Fibroblast of skin of right quadriceps (primary cell): ENCODE data around the gene GFPT1.
"Not testable (repeated sequence)": the region's sequence is repeated elsewhere in the genome, so short reads cannot be mapped to it uniquely, and the experiment has no call there.

ENCODE experiments used
- DNase-seq: peaks from one replicate; pipeline ENCODE4 v3.0.0-alpha.2; 2013

GFPT1 gene

DNA sequence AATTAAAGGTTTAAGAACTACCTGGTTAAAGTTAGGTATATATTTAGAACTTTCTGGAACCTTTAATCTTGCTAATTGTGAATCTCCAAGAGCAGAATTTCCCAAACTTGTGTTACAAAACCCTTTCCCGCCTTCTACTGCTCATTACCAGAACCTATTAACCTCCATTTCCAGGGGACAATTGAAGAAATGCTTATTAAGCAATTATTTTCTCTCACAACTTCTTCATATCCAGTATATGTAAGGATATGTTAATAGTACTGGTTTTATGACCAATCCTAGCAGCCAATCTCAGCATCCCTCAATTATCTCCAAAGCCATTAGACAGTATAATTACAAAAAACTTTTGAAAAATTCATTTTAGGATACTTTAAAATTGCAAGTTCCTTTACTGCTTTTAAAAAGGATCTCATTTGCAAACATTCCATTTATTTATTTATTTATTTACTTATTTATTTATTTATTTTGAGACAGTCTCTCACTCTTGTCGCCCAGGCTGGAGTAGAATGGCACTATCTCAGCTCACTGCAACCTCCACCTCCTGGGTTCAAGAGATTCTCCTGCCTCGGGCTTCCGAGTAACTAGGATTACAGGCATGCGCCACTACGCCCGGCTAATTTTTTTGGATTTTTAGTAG, 3.7 kb downstream of the GFPT1 start:
- no peak for DNase-seq

GRCh38 chr2:69382547-69382946, 4.5 kb downstream of the GFPT1 start:
- no peak for DNase-seq

DNA sequence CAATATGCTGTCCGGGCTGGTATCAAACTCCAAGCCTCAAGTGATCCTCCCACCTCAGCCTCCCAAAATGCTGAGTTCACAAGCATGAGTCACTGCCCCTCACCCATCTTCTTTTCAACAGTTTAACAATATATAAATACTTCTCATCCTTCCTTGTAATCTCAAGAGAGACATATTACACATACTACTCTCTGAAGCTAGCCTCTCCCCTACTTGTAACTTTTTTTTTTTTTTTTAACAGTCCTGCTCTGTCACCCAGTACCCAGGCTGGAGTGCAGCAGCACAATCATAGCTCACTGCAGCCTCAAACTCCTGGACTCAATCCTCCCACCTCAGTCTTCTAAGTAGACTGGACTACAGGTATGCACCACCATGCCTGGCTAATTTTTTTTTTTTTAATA, 5.7 kb downstream of the GFPT1 start:
- DNase-seq = peak; percentile 68

DNA sequence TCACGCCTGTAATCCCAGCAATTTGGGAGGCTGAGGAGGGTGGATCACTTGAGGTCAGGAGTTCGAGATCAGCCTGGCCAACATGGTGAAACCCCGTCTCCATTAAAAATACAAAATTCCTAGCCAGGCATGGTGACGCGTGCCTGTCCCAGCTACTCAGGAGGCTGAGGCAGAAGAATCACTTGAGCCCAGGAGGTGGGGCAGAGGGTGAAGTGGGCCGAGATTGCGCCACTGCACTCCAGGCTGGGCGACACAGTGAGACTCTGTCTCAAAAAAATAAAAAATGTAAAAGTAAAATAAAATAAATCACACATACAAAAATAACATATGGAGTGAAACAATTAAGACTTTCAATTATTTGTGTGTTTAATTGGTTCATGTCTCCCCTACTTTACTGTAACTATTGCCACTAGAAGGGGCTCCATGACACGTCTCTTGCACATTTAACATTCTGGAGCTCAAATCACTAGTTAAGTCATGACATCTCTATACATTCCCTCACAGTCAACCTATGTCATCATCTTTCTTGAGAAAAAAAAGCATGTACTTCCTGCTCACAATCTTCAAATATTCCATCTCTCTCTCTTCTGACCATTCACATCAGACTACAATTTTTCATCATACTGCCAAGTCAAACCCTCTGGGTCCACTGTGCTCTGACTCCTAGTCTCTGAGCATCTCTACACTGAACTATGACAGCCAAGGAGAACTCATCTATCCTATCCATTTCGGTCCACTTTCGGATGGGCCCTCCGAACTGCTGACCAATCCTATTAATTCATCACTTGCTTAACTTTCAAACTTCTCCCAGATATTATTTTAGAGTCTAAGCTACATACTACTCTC, 6.7 kb downstream of the GFPT1 start:
- DNase-seq = peak; percentile 23

GRCh38 chr2:69376403-69376802, 10.6 kb downstream of the GFPT1 start:
- no peak for DNase-seq

GRCh38 chr2:69375494-69376353, 11.3 kb downstream of the GFPT1 start:
- peak; percentile 17 for DNase-seq

DNA sequence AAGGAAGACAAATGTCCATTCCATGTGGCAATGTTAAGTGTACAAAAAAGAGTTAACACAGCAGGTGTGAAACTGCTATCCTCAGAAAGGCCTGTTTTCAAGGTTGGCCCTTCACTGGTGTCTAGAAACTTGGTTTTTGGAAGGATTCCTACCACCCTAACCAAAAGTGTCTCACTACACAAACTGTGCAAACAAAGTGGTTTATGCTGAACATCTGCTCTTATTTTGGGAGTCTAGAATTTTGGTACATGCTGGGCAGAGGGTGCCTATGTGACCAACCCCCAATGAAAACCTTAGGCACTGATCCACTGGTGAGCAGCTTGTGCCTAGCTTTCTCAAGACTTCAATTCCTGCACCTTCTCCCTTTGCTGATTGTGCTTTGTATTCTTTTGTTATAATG, 14.3 kb downstream of the GFPT1 start:
- DNase-seq = no peak

DNA sequence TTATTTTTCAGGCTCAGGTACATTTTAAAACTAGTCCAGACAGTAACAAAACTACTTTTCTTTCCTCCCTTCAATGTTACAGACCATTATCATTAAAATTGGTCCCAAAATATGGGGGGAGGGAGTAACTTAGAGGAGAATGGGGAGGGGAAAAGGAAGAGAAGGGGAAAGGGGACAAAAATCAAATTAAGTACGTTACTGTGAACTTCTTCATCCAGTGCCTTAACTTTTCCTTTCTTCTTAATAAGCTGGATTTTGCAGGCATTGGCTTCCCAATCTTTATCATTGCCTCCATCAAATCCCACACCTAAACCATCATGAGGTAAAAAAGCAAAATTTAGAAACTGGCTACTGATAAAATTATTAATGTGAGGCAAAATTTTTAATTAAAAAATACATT, 17.2 kb downstream of the GFPT1 start:
- no peak for DNase-seq

DNA sequence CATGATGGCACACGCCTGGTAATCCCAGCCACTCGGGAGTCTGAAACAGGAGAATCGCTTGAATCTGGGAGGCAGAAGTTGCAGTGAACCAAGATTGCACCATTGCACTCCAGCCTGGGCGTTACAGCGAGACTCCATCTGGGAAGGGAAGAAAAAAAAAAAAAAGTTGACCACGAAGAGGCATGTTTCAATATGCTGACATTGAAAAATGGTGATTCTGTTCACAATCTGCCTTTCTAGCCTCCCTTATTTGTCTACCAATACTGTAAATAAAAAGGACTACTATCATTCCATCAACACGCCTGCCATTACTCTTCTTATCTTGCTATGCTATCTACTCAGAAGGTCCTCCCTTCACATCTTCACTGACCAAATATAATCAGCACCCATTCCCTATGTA, 18.4 kb downstream of the GFPT1 start:
- no peak for DNase-seq

DNA sequence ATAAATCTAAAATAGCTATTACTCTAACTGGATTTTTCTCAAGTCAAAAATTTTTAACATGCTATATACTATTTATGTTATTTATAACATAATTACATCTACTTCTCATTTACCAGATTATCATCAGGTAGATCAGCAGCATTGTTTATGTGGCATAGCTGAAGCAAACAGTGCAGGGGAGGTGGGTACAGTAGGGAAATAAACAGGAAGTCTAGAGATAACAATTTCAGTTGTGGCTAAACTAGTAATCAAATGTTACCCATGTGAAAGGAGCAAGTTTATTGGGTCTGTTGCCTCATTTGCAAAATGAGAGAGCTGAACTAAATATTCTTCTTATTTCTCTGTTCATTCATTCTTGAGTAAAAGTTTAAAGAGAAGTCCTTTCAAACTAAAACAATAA, 27.7 kb downstream of the GFPT1 start:
- DNase-seq = no peak

DNA sequence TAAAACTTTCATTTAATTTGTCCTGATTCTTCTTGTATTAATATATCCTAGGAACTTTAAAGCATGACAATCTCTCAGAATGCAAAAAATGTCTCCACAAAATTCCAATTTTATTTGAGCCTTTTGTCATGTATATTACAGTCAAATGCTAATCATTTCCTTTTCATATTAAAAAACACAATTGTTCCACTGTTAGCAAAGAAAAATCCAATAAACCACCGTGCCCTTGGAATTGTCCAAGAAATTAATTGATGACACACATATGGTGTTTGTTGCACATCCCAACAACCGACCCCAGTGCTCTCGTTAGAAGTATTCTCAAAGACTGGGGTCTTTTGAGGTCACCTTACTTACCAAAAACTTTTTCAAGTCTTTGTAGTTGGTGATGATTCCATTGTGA, 28.1 kb downstream of the GFPT1 start:
- DNase-seq = no peak

DNA sequence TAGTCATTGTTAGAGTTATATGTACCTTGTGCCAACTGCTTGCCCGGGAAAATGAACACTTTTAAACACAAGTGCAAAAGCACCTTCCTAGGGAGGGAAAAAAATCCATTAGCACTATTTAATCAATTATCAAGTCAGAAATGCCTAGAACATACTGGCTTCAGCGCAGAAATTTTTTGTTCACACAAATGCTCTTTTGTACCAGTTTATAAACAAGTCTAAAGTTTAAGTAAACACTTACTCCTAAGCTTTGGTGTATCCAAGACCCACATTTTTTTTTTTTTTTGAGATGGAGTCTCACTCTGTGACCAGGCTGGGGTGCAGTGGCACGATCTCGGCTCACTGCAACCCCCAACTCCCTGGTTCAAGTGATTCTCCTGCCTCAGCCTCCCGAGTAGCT, 30.6 kb downstream of the GFPT1 start:
- DNase-seq = no peak

DNA sequence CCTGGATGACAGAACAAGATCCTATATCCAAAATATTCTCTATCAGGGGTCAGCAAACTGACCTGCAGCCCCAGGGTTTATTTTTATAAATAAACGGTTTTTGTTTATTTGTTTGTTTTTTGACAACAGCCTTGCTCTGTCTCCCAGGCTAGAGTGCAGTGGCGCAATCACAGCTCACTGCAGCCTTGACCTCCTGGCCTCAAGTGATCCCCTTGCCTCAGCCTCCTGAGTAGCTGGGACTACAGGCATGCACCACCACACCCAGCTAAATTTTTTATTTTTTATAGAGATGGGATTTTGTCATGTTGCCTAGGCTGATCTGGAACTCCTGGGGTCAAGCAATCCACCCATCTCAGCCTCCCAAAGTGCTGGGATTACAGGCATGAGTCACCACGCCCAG, 32.1 kb downstream of the GFPT1 start:
- not testable (repeated sequence) for DNase-seq

DNA sequence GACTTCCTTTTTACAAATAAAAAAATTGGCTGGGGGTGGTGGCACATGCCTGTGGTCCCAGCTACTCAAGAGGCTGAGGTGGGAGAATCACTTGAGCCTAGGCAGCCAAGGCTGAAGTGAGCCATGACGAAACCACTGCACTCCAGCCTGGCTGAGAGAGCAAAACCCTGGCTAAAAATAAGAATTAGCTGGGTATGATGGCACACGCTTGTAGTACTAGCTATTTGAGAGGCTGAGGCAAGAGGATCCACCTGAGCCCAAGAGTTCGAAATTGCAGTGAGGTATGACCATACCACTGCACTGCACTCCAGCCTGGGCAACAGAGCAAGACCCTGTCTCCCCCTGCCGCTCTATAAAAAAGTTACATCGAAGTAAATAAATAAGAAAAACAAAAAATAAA, 33.7 kb downstream of the GFPT1 start:
- no peak for DNase-seq

- no peak for DNase-seq
These were observed 38.2 kb downstream of the GFPT1 start for GRCh38 chr2:69348781-69349180.

DNA sequence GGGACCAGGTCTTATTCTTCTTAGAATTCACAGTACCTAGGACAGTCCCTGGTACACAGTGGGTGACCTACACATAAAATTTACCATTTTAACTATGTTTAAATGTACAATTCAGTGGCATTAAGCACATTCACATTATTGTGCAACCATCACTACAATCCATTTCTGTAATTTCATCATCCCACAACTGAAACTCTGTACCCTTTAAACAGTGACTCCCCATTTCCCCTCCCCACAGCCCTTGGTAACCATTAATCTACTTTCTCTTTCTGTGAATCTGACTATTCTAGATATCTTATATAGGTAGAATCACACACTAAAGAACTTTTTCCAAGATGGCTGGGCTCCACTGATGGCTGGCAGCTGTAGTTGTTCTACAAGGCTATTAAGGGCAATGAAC, 41.6 kb downstream of the GFPT1 start:
- DNase-seq = peak; percentile 3

GRCh38 chr2:69344305-69344704, 42.7 kb downstream of the GFPT1 start:
- DNase-seq = no peak

DNA sequence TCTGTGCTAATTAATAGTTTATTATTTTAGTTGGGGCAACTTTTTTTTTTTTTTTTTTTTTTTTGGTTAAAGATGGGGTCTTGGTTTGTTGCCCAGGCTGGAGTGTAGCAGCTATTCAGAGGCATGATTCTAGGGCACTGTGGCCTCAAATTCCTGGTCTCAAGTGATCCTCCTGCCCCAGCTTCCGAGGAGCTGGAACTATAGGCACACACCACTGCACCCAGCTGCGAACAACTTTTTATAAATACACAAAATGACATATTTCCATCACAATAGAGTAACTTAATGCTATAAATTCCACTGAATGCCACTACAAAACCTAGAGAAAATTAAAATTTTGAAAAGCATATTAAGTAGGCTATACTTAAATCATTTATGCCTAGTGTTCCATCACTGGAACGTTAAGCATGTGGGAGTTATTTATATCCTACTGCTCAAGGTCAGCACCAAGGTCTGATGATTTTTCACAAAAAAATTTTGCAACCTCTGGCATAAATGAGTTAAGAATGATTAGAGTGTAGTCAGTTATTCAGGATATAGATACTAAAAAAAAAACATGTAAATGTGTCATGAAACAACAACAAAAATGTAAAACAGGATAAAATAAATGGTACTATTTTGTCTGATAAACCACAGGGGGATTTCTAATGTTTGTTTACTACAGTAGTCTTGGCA, 46.8 kb downstream of the GFPT1 start:
- peak; percentile 56 for DNase-seq

GRCh38 chr2:69335311-69335710, 51.7 kb downstream of the GFPT1 start:
- peak; percentile 66 for DNase-seq

GRCh38 chr2:69333352-69333751, 53.7 kb downstream of the GFPT1 start:
- no peak for DNase-seq

DNA sequence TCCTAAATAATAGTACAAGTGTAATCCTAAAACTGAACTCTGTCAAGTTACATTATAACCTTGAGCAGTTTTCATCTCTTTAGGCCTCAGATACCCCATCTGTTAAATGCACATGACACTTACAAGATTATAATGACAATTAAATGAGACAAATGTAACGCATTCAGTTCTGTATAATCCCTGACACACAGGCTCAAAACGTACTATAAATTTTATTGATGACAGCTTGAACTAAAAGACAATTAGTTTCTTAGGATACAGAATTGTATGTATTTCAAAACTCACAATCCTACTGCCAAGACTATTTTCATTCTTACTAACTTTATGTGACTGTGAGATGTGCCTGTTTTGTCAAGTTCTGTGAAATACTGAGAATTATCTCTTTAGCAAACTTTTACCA, 56.2 kb downstream of the GFPT1 start:
- no peak for DNase-seq

DNA sequence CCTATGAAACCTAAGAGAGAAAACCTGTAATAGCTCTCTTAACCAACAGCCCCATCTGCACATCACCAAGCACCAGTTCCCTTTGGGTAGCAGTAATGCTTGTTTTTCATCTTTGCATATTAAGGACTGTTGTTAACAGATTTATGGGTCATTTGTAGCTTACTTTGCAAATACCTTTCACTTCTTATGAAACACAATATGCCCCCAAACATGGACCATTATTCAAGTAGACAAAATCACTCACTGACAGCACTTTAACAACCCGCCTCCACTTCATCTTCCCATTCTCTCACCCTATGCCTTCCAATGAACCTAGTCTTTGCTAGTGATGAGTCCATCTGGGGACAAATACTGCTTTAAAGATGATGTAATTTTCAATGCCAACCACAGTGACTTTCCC, 64.4 kb downstream of the GFPT1 start:
- no peak for DNase-seq

DNA sequence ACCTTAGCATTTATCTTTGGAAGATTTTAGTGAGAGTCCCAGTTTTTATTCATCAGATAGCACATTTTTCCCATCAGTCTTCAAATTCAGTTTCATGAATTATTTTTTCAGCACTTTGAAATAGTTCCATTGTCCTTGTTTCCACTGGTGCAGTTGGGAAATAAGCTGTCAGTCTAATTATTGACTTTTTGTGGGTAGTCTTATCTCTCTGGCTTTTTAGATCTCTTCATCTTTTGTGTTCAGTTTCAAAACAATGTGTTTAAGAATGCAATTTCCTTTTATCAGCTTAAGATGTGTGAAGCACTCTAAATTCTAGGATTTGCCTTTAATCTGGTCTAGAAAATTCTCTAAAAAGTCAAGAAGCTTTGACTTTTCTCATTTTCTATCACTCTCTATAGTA, 70.5 kb downstream of the GFPT1 start:
- DNase-seq = no peak
